HepG2 (cell line): ENCODE measurements around the gene SPOPL. TPM values are rescaled to one million over a fixed set of nuclear protein-coding genes. Genes with fewer than 3 reads are reported as not detected.

ENCODE experiments used
- ASH2L ChIP-seq: fragments of 300-600, 200-600 bp; sonication (generic); IDR thresholded peaks from 2 replicates; pipeline ENCODE4 v1.7.0; 2017; ENCODE audit warnings: low read depth, mild to moderate bottlenecking, moderate library complexity, mixed read lengths, low read length; ENCODE audit not compliant: insufficient read length
- BCL6 ChIP-seq: IDR thresholded peaks from 2 replicates; pipeline ENCODE4 v1.6.1; 2016; ENCODE audit warnings: missing genetic modification reagents, missing compliant biosample characterization
- FOXJ3 ChIP-seq: sonication (generic); formaldehyde crosslinking; IDR thresholded peaks from 2 replicates; pipeline ENCODE4 v1.4.0; 2020; ENCODE audit warnings: missing genetic modification reagents, mild to moderate bottlenecking, borderline replicate concordance
- FOXP1 ChIP-seq, 2 experiments: fragments of 450-650 bp in 1 of 2; IDR thresholded peaks; 2 replicates each; pipeline ENCODE4 v1.6.1; 2017 to 2018; ENCODE audit warnings: antibody characterized with exemption in 1 of 2
- GFI1 ChIP-seq: sonication (generic); formaldehyde crosslinking; IDR thresholded peaks from 2 replicates; pipeline ENCODE4 v1.5.0; 2020; ENCODE audit warnings: missing genetic modification reagents, mild to moderate bottlenecking, borderline replicate concordance
- HDAC1 ChIP-seq: sonication (generic); formaldehyde crosslinking; IDR thresholded peaks from 2 replicates; pipeline ENCODE4 v1.5.1; 2020; ENCODE audit warnings: mild to moderate bottlenecking, missing genetic modification reagents
- HDAC6 ChIP-seq: fragments of 200-600 bp; sonication (generic); IDR thresholded peaks from 2 replicates; pipeline ENCODE4 v1.7.0; 2017; ENCODE audit warnings: mild to moderate bottlenecking, antibody characterized with exemption, low read length, low read depth
- KAT2B ChIP-seq: fragments of 150-350 bp; IDR thresholded peaks from 2 replicates; pipeline ENCODE4 v1.6.1; 2014; ENCODE audit warnings: low read depth, low read length, borderline replicate concordance
- NCOA2 ChIP-seq: sonication (generic); formaldehyde crosslinking; IDR thresholded peaks from 2 replicates; pipeline ENCODE4 v1.8.0; 2022; ENCODE audit warnings: inconsistent platforms
- NFKB2 ChIP-seq: sonication (generic); formaldehyde crosslinking; IDR thresholded peaks from 2 replicates; pipeline ENCODE4 v1.4.0; 2020; ENCODE audit warnings: missing genetic modification reagents, borderline replicate concordance
- ONECUT2 ChIP-seq: sonication (generic); formaldehyde crosslinking; IDR thresholded peaks from 2 replicates; pipeline ENCODE4 v1.4.0; 2020; ENCODE audit warnings: missing genetic modification reagents
- SCMH1 ChIP-seq: sonication (generic); formaldehyde crosslinking; IDR thresholded peaks from 2 replicates; pipeline ENCODE4 v1.9.0; 2021; ENCODE audit warnings: missing genetic modification reagents, mild to moderate bottlenecking, borderline replicate concordance
- SIX1 ChIP-seq: sonication (generic); formaldehyde crosslinking; IDR thresholded peaks from 2 replicates; pipeline ENCODE4 v1.4.0; 2020; ENCODE audit warnings: missing genetic modification reagents, borderline replicate concordance
- SMARCC2 ChIP-seq: fragments of 450-650 bp; IDR thresholded peaks from 2 replicates; pipeline ENCODE4 v1.6.1; 2017; ENCODE audit warnings: antibody characterized with exemption, mild to moderate bottlenecking
- SMYD3 ChIP-seq: sonication (generic); formaldehyde crosslinking; IDR thresholded peaks from 2 replicates; pipeline ENCODE4 v1.8.1; 2023; ENCODE audit warnings: mild to moderate bottlenecking, missing genetic modification reagents
- TCF7 ChIP-seq: sonication (generic); IDR thresholded peaks from 2 replicates; pipeline ENCODE4 v1.6.1; 2016; ENCODE audit warnings: antibody characterized with exemption, low read depth
- TCF7L2 ChIP-seq: IDR thresholded peaks from 2 replicates; pipeline ENCODE4 v1.6.1; 2011; ENCODE audit warnings: mild to moderate bottlenecking, low read depth, low read length, moderate library complexity
- ZNF264 ChIP-seq: sonication (generic); formaldehyde crosslinking; IDR thresholded peaks from 2 replicates; pipeline ENCODE4 v1.4.0; 2020; ENCODE audit warnings: missing genetic modification reagents
- ZNF530 ChIP-seq: sonication (generic); formaldehyde crosslinking; IDR thresholded peaks from 2 replicates; pipeline ENCODE4 v1.5.0; 2020; ENCODE audit warnings: low read depth, mild to moderate bottlenecking, missing genetic modification reagents
- ZNF619 ChIP-seq: sonication (generic); formaldehyde crosslinking; IDR thresholded peaks from 2 replicates; pipeline ENCODE4 v1.4.0; 2020; ENCODE audit warnings: mild to moderate bottlenecking, missing genetic modification reagents
- polyA plus RNA-seq, 8 experiments: library from polyadenylated mRNA; depleted of rRNA in 3 of 8; stranded (reverse) in 7 of 8; unstranded in 1 of 8; fragments of >200 nt; fragmentation: Illumina TruSeq in 4 of 8; extraction: Trizol in 4 of 8; gene quantifications; 2 replicates each; pipeline versions ENCODE4 v1.2.1 to v1.2.3, GENCODE V29; 2011 to 2016; ENCODE audit warnings: low read depth in 4 of 8, missing spikeins in 1 of 8, mixed read lengths in 1 of 8; ENCODE audit not compliant: insufficient read depth in 1 of 8
- total RNA-seq, 5 experiments: library from RNA; depleted of rRNA; stranded (reverse); fragments of >200 nt; fragmentation: Illumina TruSeq; extraction: Trizol; gene quantifications; 2 replicates each; pipeline ENCODE4 v1.2.3, GENCODE V29; 2016; ENCODE audit warnings: low read depth in 1 of 5
- TF ChIP-seq, protein P1 (sequence below): IDR thresholded peaks from 2 replicates; pipeline ENCODE4 v1.6.1; 2016; ENCODE audit warnings: low read depth, missing genetic modification reagents, missing compliant biosample characterization
- TF ChIP-seq, protein P2 (sequence below): sonication (generic); formaldehyde crosslinking; conservative IDR thresholded peaks from 2 replicates; pipeline ENCODE4 v1.4.0; 2020; ENCODE audit warnings: mild to moderate bottlenecking, missing genetic modification reagents, moderate library complexity

SPOPL gene
- total and polyA plus RNA-seq, 2 of the 13 experiments (the other 11 are each of a cell fraction or from before 2014, with no cell fraction given), result 12.6 to 51.6 TPM

DNA sequence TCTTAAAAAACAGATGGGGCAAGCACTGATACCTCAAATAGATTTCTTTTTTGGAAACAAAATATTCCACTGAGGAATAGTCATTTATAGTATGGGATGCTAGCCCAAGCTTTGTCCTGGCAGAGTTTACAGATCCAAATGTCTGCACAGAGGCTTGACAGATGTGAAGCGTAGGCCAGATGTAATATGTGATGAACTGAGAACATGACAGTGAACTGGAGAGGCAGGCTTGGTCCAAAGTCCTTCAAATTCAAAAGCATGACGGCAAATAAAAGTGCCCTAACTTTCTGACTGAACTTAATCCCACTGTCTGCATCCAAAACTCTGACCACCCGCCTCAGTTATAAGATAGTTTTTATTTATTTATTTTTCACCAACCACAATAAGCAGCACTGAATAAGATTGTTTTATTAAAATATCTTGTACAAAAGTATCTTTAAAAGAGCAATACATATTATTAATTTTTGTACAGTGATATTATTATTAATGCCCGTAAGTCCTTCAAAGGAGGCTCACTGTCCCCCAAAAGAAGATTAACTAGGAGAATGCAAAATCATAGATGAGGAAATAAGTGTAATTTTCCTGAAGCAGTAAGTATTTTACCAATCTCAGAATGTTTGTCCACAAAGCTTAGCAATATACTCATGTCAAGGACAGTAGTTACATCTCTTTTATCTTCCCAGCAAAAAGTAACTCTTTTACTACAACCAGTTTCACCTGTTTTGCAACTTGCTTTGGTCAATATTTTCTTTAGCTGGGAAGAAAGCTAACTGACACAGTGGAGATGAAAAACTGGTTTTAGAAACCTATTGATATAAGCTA is 10.7 kb upstream of the SPOPL start (continued):
- TF ChIP-seq, protein P1, sequence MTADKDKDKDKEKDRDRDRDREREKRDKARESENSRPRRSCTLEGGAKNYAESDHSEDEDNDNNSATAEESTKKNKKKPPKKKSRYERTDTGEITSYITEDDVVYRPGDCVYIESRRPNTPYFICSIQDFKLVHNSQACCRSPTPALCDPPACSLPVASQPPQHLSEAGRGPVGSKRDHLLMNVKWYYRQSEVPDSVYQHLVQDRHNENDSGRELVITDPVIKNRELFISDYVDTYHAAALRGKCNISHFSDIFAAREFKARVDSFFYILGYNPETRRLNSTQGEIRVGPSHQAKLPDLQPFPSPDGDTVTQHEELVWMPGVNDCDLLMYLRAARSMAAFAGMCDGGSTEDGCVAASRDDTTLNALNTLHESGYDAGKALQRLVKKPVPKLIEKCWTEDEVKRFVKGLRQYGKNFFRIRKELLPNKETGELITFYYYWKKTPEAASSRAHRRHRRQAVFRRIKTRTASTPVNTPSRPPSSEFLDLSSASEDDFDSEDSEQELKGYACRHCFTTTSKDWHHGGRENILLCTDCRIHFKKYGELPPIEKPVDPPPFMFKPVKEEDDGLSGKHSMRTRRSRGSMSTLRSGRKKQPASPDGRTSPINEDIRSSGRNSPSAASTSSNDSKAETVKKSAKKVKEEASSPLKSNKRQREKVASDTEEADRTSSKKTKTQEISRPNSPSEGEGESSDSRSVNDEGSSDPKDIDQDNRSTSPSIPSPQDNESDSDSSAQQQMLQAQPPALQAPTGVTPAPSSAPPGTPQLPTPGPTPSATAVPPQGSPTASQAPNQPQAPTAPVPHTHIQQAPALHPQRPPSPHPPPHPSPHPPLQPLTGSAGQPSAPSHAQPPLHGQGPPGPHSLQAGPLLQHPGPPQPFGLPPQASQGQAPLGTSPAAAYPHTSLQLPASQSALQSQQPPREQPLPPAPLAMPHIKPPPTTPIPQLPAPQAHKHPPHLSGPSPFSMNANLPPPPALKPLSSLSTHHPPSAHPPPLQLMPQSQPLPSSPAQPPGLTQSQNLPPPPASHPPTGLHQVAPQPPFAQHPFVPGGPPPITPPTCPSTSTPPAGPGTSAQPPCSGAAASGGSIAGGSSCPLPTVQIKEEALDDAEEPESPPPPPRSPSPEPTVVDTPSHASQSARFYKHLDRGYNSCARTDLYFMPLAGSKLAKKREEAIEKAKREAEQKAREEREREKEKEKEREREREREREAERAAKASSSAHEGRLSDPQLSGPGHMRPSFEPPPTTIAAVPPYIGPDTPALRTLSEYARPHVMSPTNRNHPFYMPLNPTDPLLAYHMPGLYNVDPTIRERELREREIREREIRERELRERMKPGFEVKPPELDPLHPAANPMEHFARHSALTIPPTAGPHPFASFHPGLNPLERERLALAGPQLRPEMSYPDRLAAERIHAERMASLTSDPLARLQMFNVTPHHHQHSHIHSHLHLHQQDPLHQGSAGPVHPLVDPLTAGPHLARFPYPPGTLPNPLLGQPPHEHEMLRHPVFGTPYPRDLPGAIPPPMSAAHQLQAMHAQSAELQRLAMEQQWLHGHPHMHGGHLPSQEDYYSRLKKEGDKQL (CRISPR knock-in tag), result peak; percentile 98
- TF ChIP-seq HDAC1 (peak; percentile 95), ZNF530 (no peak), KAT2B (peak; percentile 65; the same call in 1 of the 2 replicates), TCF7L2 (peak; percentile 94), ZNF264 (peak; percentile 62; the same call in 1 of the 2 replicates), ZNF619 (CRISPR knock-in tag) (no peak), SMYD3 (CRISPR knock-in tag) (peak; percentile 21; the same call in 1 of the 2 replicates), NFKB2 (no peak), ONECUT2 (CRISPR knock-in tag) (peak; percentile 87), FOXP1 (IDR thresholded peaks at IDR 0.05) (peak; percentile 62), FOXP1 (CRISPR knock-in tag; IDR thresholded peaks at IDR 0.05) (peak; percentile 99), TCF7 (peak; percentile 99), HDAC6 (no peak), GFI1 (CRISPR knock-in tag) (peak; percentile 100), SMARCC2 (peak; percentile 53; the same call in 1 of the 2 replicates), BCL6 (peak; percentile 99), SIX1 (CRISPR knock-in tag) (peak; percentile 88), FOXJ3 (CRISPR knock-in tag) (peak; percentile 98; the same call in 1 of the 2 replicates), ASH2L (peak; percentile 88), NCOA2 (CRISPR knock-in tag) (peak; percentile 99), SCMH1 (CRISPR knock-in tag) (no peak)
- TF ChIP-seq, protein P2, sequence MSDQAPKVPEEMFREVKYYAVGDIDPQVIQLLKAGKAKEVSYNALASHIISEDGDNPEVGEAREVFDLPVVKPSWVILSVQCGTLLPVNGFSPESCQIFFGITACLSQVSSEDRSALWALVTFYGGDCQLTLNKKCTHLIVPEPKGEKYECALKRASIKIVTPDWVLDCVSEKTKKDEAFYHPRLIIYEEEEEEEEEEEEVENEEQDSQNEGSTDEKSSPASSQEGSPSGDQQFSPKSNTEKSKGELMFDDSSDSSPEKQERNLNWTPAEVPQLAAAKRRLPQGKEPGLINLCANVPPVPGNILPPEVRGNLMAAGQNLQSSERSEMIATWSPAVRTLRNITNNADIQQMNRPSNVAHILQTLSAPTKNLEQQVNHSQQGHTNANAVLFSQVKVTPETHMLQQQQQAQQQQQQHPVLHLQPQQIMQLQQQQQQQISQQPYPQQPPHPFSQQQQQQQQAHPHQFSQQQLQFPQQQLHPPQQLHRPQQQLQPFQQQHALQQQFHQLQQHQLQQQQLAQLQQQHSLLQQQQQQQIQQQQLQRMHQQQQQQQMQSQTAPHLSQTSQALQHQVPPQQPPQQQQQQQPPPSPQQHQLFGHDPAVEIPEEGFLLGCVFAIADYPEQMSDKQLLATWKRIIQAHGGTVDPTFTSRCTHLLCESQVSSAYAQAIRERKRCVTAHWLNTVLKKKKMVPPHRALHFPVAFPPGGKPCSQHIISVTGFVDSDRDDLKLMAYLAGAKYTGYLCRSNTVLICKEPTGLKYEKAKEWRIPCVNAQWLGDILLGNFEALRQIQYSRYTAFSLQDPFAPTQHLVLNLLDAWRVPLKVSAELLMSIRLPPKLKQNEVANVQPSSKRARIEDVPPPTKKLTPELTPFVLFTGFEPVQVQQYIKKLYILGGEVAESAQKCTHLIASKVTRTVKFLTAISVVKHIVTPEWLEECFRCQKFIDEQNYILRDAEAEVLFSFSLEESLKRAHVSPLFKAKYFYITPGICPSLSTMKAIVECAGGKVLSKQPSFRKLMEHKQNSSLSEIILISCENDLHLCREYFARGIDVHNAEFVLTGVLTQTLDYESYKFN (CRISPR knock-in tag), result peak; percentile 96
